SK-N-SH treated with all-trans-retinoic acid at 6 μM for 48 hours (cell line): ENCODE data around the gene DSE.
A peak's percentile ranks its signal among the peaks of the same experiment; 100 is the strongest.

Experiments used
- ATAC-seq: fragments of 200-7000 bp; cut with Tn5 transposase; 3 replicates; pipeline ENCODE4 v1.9.1; 2020; ENCODE audit warnings: mild to moderate bottlenecking, moderate library complexity
- ARNTL ChIP-seq: fragments of 450-650 bp; formaldehyde crosslinking; IDR thresholded peaks from 2 replicates; pipeline ENCODE4 v1.5.0; 2020; ENCODE audit warnings: low read depth, mild to moderate bottlenecking, moderate library complexity, borderline replicate concordance
- BACH2 ChIP-seq: fragments of 250-450 bp; sonication (Bioruptor Pico); IDR thresholded peaks from 2 replicates; pipeline ENCODE4 v1.9.0; 2021; ENCODE audit warnings: mild to moderate bottlenecking, borderline replicate concordance
- CSDC2 ChIP-seq: fragments of 250-450 bp; sonication (Bioruptor Pico); IDR thresholded peaks from 2 replicates; pipeline ENCODE4 v1.5.0; 2020; ENCODE audit warnings: mild to moderate bottlenecking, moderate library complexity
- ESRRG ChIP-seq: fragments of 250-450 bp; sonication (Bioruptor Pico); IDR thresholded peaks from 2 replicates; pipeline ENCODE4 v1.6.1; 2021; ENCODE audit warnings: mild to moderate bottlenecking
- GLIS3 ChIP-seq: fragments of 250-450 bp; sonication (Bioruptor Pico); IDR thresholded peaks from 2 replicates; pipeline ENCODE4 v1.5.0; 2020; ENCODE audit warnings: mild to moderate bottlenecking, moderate library complexity
- OSR1 ChIP-seq: fragments of 250-450 bp; sonication (Bioruptor Pico); IDR thresholded peaks from 2 replicates; pipeline ENCODE4 v1.8.0; 2022; ENCODE audit warnings: moderate library complexity, mild to moderate bottlenecking, inconsistent platforms
- PPARA ChIP-seq: fragments of 250-450 bp; sonication (Bioruptor Pico); IDR thresholded peaks from 2 replicates; pipeline ENCODE4 v1.5.0; 2020; ENCODE audit warnings: mild to moderate bottlenecking, borderline replicate concordance
- RARB ChIP-seq: fragments of 250-450 bp; sonication (Bioruptor Pico); IDR thresholded peaks from 2 replicates; pipeline ENCODE4 v1.8.0; 2021; ENCODE audit warnings: mild to moderate bottlenecking, moderate library complexity
- SNAI2 ChIP-seq: fragments of 250-450 bp; sonication (Bioruptor Pico); IDR thresholded peaks from 2 replicates; pipeline ENCODE4 v1.5.0; 2020; ENCODE audit warnings: mild to moderate bottlenecking, moderate library complexity
- TCF4 ChIP-seq: fragments of 250-450 bp; sonication (Bioruptor Pico); IDR thresholded peaks from 2 replicates; pipeline ENCODE4 v1.8.0; 2021; ENCODE audit warnings: mild to moderate bottlenecking, moderate library complexity, borderline replicate concordance
- TOX ChIP-seq: fragments of 250-450 bp; sonication (Bioruptor Pico); IDR thresholded peaks from 2 replicates; pipeline ENCODE4 v1.8.0; 2021; ENCODE audit warnings: mild to moderate bottlenecking, moderate library complexity, borderline replicate concordance
- ZC3H10 ChIP-seq: fragments of 250-450 bp; sonication (Bioruptor Pico); IDR thresholded peaks from 2 replicates; pipeline ENCODE4 v1.5.1; 2021; ENCODE audit warnings: mild to moderate bottlenecking, moderate library complexity
- ZFP3 ChIP-seq: fragments of 250-450 bp; sonication (Bioruptor Pico); IDR thresholded peaks from 2 replicates; pipeline ENCODE4 v1.5.0; 2020; ENCODE audit warnings: mild to moderate bottlenecking, moderate library complexity
- ZFP30 ChIP-seq: fragments of 450-650 bp; formaldehyde crosslinking; IDR thresholded peaks from 2 replicates; pipeline ENCODE4 v1.5.0; 2022; ENCODE audit warnings: mild to moderate bottlenecking, moderate library complexity
- ZNF565 ChIP-seq: fragments of 450-650 bp; formaldehyde crosslinking; conservative IDR thresholded peaks from 2 replicates; pipeline ENCODE4 v1.5.0; 2020; ENCODE audit warnings: low read depth, mild to moderate bottlenecking, moderate library complexity
- ZNF70 ChIP-seq: fragments of 450-650 bp; formaldehyde crosslinking; IDR thresholded peaks from 2 replicates; pipeline ENCODE4 v1.5.0; 2020; ENCODE audit warnings: mild to moderate bottlenecking, moderate library complexity
- ZNF8 ChIP-seq: fragments of 450-650 bp; formaldehyde crosslinking; IDR thresholded peaks from 2 replicates; pipeline ENCODE4 v1.5.0; 2020; ENCODE audit warnings: mild to moderate bottlenecking, moderate library complexity
- TF ChIP-seq, protein P1 (sequence below): fragments of 250-450 bp; sonication (Bioruptor Pico); IDR thresholded peaks from 2 replicates; pipeline ENCODE4 v1.5.1; 2021; ENCODE audit warnings: mild to moderate bottlenecking, moderate library complexity
- TF ChIP-seq, protein P2 (sequence below): fragments of 250-450 bp; sonication (Bioruptor Pico); IDR thresholded peaks from 2 replicates; pipeline ENCODE4 v1.5.0; 2020; ENCODE audit warnings: mild to moderate bottlenecking, moderate library complexity
- TF ChIP-seq, protein P3 (sequence below): fragments of 250-450 bp; sonication (Bioruptor Pico); IDR thresholded peaks from 2 replicates; pipeline ENCODE4 v1.5.1; 2020; ENCODE audit warnings: low read depth, mild to moderate bottlenecking, moderate library complexity
- TF ChIP-seq, protein P4 (sequence below): fragments of 250-450 bp; sonication (Bioruptor Pico); IDR thresholded peaks from 2 replicates; pipeline ENCODE4 v1.8.0; 2020; ENCODE audit warnings: mild to moderate bottlenecking, moderate library complexity, borderline replicate concordance
- TF ChIP-seq, protein P5 (sequence below): fragments of 250-450 bp; sonication (Bioruptor Pico); IDR thresholded peaks from 2 replicates; pipeline ENCODE4 v1.8.0; 2021; ENCODE audit warnings: low read depth, mild to moderate bottlenecking, moderate library complexity, borderline replicate concordance

Gene DSE

DNA sequence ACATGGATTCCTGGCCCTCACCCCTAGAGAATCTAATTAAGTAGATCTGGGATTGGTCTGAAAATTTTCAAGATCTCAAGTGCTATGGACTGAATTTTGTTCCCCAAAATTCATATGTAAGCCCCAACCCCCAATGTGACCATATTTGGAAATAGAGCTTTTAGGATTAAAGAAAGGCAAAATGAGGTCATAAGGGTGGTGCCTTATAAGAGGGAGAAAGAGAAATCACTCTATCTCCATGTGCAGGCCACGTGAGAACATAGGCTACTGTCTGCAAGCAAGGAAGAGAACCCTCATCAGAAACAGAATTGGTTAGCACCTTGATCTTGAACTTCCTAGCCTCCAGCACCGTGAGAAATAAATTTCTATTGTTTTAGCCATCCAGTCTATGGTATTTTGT, 8.5 kb upstream of the DSE start:
- TF ChIP-seq BACH2 (CRISPR knock-in tag), result no peak
- TF ChIP-seq OSR1 (CRISPR knock-in tag), result no peak
- no peak for TF ChIP-seq ZNF565 (CRISPR knock-in tag)
- TF ChIP-seq, protein P1, sequence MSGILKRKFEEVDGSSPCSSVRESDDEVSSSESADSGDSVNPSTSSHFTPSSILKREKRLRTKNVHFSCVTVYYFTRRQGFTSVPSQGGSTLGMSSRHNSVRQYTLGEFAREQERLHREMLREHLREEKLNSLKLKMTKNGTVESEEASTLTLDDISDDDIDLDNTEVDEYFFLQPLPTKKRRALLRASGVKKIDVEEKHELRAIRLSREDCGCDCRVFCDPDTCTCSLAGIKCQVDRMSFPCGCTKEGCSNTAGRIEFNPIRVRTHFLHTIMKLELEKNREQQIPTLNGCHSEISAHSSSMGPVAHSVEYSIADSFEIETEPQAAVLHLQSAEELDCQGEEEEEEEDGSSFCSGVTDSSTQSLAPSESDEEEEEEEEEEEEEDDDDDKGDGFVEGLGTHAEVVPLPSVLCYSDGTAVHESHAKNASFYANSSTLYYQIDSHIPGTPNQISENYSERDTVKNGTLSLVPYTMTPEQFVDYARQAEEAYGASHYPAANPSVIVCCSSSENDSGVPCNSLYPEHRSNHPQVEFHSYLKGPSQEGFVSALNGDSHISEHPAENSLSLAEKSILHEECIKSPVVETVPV (CRISPR knock-in tag), result no peak
- no peak for TF ChIP-seq ZNF70 (CRISPR knock-in tag)
- no peak for TF ChIP-seq ZNF8
- TF ChIP-seq ESRRG (CRISPR knock-in tag), result no peak
- no peak for TF ChIP-seq SNAI2
- TF ChIP-seq TOX (CRISPR knock-in tag), result no peak
- TF ChIP-seq, protein P2, sequence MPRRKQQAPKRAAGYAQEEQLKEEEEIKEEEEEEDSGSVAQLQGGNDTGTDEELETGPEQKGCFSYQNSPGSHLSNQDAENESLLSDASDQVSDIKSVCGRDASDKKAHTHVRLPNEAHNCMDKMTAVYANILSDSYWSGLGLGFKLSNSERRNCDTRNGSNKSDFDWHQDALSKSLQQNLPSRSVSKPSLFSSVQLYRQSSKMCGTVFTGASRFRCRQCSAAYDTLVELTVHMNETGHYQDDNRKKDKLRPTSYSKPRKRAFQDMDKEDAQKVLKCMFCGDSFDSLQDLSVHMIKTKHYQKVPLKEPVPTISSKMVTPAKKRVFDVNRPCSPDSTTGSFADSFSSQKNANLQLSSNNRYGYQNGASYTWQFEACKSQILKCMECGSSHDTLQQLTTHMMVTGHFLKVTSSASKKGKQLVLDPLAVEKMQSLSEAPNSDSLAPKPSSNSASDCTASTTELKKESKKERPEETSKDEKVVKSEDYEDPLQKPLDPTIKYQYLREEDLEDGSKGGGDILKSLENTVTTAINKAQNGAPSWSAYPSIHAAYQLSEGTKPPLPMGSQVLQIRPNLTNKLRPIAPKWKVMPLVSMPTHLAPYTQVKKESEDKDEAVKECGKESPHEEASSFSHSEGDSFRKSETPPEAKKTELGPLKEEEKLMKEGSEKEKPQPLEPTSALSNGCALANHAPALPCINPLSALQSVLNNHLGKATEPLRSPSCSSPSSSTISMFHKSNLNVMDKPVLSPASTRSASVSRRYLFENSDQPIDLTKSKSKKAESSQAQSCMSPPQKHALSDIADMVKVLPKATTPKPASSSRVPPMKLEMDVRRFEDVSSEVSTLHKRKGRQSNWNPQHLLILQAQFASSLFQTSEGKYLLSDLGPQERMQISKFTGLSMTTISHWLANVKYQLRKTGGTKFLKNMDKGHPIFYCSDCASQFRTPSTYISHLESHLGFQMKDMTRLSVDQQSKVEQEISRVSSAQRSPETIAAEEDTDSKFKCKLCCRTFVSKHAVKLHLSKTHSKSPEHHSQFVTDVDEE, result no peak
- no peak for TF ChIP-seq PPARA (CRISPR knock-in tag)
- no peak for ATAC-seq

DNA sequence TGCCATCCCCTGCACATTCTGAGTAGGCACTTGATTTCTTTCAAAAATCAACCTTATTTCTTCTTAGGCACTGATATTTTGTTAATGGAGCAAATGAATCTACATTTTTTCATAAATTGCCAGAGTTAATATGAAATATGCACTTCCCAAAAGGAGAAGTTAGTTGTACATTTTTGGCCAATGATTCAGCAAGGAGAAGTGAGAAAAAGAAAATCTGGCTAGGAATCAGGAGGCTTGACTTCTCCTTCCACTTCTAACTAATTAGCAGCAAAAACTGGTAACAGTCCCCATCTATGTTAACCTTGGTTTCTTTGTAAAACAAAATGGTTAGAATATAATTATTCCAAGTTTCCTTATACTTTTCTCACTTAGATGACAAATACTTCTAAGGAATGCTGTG, 7.0 kb upstream of the DSE start:
- ATAC-seq, result peak; percentile 37; the same call in 2 of the 3 replicates
- no peak for TF ChIP-seq ARNTL (CRISPR knock-in tag)
- TF ChIP-seq ESRRG (CRISPR knock-in tag), result no peak
- TF ChIP-seq, protein P3, sequence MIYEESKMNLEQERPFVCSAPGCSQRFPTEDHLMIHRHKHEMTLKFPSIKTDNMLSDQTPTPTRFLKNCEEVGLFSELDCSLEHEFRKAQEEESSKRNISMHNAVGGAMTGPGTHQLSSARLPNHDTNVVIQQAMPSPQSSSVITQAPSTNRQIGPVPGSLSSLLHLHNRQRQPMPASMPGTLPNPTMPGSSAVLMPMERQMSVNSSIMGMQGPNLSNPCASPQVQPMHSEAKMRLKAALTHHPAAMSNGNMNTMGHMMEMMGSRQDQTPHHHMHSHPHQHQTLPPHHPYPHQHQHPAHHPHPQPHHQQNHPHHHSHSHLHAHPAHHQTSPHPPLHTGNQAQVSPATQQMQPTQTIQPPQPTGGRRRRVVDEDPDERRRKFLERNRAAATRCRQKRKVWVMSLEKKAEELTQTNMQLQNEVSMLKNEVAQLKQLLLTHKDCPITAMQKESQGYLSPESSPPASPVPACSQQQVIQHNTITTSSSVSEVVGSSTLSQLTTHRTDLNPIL, result no peak
- no peak for TF ChIP-seq ZNF8
- no peak for TF ChIP-seq GLIS3 (CRISPR knock-in tag)
- TF ChIP-seq BACH2 (CRISPR knock-in tag), result no peak
- no peak for TF ChIP-seq TOX (CRISPR knock-in tag)
- TF ChIP-seq, protein P1 (CRISPR knock-in tag), result no peak
- TF ChIP-seq ZNF565 (CRISPR knock-in tag), result no peak
- no peak for TF ChIP-seq RARB (CRISPR knock-in tag)
- TF ChIP-seq ZC3H10, result no peak
- TF ChIP-seq TCF4, result no peak
- TF ChIP-seq CSDC2 (CRISPR knock-in tag), result no peak
- no peak for TF ChIP-seq ZFP30 (CRISPR knock-in tag)
- no peak for TF ChIP-seq ZFP3
- no peak for TF ChIP-seq PPARA (CRISPR knock-in tag)
- TF ChIP-seq, protein P4, sequence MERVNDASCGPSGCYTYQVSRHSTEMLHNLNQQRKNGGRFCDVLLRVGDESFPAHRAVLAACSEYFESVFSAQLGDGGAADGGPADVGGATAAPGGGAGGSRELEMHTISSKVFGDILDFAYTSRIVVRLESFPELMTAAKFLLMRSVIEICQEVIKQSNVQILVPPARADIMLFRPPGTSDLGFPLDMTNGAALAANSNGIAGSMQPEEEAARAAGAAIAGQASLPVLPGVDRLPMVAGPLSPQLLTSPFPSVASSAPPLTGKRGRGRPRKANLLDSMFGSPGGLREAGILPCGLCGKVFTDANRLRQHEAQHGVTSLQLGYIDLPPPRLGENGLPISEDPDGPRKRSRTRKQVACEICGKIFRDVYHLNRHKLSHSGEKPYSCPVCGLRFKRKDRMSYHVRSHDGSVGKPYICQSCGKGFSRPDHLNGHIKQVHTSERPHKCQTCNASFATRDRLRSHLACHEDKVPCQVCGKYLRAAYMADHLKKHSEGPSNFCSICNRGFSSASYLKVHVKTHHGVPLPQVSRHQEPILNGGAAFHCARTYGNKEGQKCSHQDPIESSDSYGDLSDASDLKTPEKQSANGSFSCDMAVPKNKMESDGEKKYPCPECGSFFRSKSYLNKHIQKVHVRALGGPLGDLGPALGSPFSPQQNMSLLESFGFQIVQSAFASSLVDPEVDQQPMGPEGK (CRISPR knock-in tag), result no peak
- TF ChIP-seq SNAI2, result no peak
- no peak for TF ChIP-seq ZNF70 (CRISPR knock-in tag)
- TF ChIP-seq, protein P5, sequence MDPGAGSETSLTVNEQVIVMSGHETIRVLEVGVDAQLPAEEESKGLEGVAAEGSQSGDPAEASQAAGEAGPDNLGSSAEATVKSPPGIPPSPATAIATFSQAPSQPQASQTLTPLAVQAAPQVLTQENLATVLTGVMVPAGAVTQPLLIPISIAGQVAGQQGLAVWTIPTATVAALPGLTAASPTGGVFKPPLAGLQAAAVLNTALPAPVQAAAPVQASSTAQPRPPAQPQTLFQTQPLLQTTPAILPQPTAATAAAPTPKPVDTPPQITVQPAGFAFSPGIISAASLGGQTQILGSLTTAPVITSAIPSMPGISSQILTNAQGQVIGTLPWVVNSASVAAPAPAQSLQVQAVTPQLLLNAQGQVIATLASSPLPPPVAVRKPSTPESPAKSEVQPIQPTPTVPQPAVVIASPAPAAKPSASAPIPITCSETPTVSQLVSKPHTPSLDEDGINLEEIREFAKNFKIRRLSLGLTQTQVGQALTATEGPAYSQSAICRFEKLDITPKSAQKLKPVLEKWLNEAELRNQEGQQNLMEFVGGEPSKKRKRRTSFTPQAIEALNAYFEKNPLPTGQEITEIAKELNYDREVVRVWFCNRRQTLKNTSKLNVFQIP, result no peak
